Pulmonary artery endothelial cell (primary cell): ENCODE results near the gene LINC00305. TPM values are rescaled to one million over a fixed set of nuclear protein-coding genes. Genes with fewer than 3 reads are reported as not detected.

ENCODE experiments used
- DNase-seq: peaks from one replicate; pipeline ENCODE4 v3.0.0-alpha.2; 2011; ENCODE audit warnings: low read depth, low spot score
- total RNA-seq: library from RNA; depleted of rRNA; stranded (reverse); fragments of >200 nt; gene quantifications from 2 replicates; pipeline ENCODE4 v1.2.3, GENCODE V29; 2014

Gene LINC00305
- total RNA-seq, 1 donor from 2014 or later = not detected

DNA sequence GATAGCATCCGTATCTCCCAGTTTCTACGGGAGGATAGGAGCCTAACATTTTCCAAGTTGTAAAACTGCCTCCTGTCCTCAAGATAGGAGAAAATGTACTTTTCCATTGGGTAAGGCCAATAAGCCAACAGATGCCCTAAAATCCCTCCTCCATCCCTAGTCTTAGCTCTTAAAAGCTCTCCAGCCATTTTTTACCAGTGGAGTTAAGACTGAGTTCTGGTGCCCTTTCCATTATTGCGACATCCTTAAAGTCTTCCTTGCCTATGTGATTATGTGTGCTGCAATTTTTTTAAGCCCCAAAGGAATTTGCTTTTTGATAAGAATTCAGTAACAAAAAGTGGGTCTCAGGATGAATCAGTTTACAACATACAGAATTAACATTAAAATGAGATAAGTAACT, 33.0 kb downstream of the LINC00305 start:
- no peak for DNase-seq

DNA sequence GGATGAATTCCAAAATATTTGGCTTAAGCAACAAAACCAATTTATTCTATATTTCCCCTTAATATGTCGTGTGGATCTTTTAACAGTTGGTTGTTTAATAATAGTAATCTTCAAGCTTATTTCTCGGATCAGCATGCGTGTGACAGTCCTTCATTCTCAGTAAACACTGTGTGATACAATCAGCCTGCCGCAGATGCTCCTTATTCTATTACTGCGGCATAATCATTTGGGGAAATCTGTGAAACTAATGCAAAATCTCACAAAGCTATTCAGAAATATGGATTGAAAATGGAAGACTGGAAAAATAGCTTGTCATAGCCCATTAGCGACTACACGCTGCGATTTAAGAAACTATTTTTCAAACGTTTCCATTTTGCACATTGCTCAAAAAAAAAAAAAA, 36.9 kb downstream of the LINC00305 start:
- no peak for DNase-seq

DNA sequence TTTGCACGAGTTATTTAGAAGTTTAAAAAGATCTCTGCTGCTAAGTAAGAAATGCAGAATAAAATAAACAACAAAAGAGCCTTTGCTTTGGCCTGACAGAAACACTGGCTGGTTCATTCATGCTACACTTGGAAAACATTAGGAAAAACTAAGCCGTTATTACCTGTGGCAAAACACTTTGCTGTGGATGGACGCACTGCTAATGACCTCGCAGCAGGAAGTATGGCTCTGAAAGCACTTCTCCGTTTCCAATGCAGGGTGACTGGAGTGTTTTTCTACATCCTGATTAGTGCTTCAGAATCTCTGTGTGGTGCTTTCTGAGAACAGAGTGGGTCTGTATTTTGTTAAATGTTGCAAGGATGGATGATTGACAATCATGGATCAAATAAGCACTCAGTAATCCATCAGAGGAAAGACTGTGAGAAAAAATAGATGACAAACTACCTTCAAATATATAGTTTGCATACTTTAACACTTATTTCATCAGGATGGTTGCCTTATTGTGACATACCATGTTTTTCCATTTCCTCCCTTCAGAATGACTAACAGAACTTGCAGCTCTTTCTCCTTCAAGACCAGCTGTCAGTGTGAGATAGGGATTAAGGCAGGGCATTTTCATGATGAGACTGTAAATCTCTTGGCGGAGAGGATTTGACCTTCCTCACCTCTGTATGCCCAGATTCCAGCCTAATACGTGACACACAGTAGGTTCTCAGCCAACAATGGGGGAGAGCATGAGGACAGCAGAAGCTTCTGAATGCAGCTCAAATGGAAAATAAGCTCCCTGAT, 38.0 kb downstream of the LINC00305 start:
- no peak for DNase-seq

DNA sequence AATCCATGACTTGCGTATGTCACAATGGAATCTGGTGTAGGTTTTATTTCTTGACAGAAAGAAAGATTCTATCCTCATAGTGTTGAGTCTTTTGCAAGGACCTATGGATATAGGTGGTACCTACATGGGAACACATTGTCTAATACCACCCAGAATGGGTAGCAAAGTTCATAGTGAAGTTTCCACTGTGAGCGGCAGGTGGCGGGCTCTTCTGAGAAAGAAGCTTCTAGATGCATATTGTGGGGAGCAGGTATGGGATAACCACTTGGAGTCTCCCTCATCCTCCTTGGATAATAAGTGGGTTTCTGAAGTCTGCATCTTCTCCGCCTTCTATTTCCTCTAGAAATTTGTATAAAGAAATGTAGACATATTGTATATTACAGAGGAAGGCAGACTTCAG, 44.9 kb downstream of the LINC00305 start:
- no peak for DNase-seq

DNA sequence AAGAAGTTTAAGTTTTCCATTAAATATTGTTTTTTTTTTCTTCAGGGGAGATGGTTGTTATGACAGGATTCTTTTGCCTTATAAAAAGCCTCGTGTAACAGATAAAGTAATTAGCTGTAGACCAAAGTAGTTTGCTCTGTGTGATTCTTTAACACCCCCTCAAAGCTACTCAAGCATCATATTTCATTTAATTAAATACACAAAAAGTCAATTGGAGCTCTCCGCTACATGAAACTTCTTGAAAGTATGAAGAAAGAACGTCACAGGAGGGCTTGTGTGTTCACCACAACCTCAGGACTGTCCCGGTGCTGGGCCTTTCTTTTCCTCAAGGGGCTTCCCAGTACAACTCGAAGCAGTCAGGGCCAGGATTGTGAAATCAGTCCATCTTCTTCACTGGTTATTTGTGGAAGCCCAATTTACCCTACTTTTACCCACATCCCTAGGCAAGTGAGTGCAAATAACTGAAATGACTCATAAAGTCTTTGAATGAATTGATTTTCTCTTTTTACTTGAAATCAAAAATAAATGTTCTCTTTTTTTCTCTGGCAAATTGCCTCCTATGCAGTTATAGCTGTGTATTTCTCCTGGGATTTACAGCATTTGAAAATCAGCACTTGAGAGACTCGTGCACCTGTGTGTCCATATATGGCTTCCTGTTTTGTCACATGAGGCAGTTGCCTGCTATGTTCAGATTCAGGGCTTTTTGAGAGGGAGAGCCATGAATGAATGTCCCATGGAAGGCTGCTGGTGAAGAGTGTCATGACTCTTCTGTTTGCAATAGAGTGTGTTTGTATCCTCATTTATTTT, 48.6 kb downstream of the LINC00305 start:
- no peak for DNase-seq

DNA sequence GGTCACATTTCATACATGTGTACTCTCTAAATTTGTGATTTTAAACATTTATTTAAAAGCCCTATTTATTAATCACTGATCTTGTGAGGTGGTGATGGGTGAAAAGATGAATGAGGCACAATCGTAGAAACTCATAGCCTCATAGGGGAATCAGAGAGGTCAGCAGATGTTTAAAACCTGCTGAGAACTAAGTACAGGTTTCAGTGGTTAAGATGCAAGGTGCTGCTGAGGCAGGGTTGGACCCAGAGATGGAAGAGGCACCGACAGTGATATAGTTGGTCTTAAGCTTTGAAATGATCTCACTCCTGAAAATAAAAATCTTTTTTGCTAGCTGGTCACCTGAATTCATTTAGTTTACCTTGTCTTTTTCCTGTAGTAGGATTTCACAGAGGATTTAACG, 49.6 kb downstream of the LINC00305 start:
- no peak for DNase-seq

DNA sequence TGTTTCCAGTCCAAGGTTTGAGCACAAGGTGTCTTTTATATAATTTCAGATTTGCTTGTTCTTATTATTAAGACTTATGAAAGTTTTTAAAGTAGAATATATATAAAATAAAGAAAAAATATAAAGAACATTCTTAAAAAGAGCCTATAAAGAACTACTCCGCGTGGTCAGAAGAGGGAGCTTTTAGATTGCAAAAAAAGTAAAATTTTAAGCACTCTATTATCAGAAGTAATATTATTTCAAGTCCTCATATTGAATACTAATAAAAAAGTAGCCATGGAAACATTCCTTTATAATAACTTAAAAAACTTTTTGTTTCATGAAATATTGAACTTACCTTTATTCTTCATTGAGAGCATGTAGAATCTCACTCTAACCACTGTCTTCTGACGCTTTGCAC, 51.4 kb downstream of the LINC00305 start:
- no peak for DNase-seq

DNA sequence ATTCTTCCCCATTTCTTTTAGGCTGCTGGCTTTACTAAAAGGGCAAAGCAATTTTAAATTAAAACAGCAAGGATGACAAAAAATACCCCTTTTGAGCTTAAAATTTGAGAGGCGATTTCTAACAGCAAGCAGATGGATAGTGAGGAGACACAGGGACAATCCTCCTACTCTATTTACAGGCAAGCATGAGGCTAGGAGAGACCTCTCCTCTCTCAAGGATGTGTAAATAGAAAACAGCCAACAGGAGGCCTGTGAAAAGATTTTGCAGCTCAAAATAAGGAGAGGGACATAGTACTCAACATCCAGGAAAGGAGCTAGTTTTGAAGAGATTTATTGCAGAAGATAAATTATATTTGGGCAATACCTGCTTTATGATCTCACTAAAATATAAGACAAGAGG, 53.8 kb downstream of the LINC00305 start:
- DNase-seq = no peak

DNA sequence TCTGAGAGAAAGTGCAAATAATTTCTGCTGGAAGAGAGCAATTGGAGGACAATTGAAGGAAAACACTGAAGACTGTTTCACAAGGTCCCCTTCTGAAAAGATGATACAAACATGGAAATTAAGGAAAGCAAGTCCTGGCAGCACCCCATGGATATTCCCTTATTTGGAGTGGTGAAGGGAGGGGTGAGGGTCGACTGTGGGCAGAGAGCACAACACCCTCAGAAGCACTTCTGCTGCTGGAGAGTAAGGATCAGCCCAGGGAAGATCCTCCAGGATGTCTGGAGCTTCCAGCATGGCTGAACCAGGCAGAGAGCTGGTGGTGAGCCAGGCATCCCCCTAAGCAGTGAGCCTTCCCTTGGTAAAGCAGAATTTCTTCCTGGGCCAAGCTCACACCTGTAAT, 54.7 kb downstream of the LINC00305 start:
- DNase-seq = no peak

DNA sequence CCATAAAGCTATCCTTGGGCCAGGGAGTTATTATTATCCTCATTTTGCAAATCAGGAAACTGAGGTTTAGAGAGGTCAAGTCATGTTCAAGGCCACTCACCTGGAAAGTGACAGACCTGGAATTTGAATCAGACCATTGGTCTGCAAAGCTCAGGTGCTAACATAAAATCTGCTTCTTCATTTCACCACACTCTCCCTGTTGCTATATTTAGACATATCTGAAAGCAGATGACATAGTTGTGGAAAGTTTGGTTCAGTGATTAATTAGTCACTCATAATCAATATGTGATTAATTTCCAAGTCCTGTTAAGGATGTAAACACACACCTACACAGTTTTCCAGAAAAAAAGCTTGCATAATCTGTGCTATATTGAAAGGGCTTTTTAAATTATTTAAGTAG, 57.4 kb downstream of the LINC00305 start:
- DNase-seq = no peak

DNA sequence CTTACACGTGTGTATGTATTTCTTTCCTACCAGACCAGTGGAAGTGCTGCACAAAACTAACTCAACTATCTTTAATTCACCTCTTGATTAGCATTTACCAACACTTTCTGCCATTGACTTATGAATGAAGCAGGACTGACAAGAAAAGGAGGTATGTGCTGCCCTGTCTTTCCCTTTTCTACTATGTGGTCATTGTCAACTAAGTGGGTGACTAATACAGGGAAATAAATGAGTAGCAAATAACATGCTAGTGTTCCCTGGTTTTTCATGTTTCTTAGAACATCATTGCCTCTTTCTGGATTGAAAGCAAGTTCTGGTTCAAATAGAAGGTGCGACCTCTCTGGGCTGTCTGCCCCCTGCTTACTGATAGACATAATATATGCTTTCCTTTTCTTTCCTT, 58.0 kb downstream of the LINC00305 start:
- DNase-seq = no peak

DNA sequence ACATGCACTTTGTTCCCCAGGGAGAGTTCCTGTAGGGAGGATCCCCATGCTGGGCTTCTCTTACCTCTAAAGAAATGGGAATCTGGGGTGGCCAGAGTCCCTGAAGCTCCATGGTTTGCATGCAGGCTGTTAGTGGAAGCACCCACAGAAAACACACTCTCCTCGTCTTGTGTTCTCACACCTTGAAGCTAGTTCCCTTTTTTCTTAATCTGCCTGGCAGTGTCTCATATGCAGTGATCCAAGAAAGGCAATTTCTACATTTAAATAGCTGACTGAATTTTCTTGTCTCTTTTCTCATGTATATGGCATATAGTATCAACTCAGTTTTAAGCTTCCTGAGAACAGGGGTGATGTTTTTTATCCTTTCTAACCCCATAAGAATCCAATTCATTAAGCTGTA, 65.0 kb downstream of the LINC00305 start:
- no peak for DNase-seq

DNA sequence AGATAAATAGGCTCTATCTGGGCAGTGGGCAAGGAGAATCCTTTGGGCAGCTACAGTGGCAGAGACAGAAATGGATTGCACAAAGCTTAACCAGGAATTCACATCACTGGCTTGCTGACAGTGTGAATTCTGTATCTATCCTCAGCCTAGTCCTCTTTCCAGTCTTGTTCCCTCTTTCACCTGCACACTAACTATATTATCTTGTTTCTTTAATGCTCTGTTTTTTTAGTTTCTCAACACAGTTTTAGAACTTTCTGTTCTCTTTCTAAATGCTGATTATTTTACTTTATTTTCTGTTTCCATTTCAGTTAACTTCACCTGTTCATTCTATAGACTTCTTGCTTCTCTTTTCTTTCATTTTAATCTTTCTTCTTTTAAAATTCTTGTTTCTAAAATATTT, 66.4 kb downstream of the LINC00305 start:
- DNase-seq = no peak

DNA sequence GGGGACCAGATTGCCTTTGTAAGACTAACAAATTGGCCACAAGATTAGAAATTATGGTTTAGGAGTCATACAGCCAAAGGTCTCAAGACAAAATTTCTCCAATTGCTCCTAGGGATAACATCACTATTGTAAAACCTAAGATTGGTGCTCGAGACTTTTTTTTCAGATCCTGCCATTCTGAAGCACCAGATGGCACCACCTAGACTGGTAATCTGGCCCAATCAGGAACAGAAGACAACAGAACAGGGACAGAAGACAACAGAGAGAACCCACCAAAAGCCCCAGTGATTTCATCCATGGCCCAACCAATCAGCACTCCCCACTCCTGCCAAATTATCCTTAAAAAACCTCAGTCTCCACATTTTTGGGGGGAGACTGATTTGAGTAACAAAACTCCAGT, 66.8 kb downstream of the LINC00305 start:
- DNase-seq = no peak

DNA sequence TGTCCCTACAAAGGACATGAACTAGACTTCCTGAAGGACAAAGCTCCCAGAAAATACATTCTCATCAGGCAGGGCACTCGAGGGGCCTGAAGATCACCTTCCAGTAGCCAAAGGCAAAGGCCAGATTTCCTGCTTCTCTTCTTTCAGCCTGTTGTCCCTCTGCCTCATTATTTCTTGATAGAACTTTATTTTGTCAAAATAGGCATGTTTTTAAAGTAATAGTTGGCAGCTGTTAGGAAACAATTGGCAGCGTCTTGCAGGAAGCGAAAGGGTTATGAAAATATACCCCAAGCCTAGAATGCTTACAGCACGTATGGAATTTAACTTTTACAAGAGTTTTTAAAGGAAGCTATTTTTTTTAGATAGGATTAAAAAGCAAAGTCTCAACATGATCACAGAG, 74.9 kb downstream of the LINC00305 start:
- DNase-seq = no peak

DNA sequence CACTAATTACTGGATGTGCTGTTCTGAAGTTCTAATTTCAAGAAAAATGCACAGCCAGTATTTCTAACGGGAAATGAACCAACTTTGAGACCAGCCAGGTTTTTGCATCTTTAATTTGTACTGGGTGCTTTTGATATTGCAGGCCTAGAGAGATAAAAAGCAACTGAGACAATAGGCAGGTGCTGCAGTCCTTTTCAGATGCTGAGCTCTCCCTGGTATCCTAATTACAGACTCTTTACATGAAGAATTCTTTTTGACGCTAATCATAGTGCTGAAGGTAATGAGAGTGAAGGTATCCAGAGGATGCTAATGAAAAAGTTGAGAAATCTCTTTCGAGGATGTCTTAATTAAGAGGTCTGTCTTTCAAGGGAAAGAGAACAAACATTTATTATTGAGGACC, 93.9 kb downstream of the LINC00305 start:
- no peak for DNase-seq

DNA sequence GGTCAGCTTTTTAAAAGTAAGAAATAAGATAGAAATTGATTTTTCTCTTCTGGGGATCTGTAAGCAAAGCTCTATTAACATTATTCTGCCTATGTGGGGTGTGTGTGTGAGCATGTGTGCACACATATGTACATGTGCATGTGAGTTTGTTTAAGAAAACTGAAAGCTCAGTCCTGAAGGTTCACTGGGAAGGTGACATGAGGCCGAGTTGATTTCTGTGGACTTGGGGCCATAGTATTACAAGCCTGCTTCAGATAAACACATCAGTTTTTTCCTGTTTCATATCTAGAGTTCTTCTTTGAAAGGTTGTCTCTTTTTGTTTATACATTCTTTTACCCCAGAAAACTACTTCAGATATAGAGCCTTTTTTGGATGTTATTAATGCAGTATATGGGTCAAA, 95.6 kb downstream of the LINC00305 start:
- DNase-seq = no peak

DNA sequence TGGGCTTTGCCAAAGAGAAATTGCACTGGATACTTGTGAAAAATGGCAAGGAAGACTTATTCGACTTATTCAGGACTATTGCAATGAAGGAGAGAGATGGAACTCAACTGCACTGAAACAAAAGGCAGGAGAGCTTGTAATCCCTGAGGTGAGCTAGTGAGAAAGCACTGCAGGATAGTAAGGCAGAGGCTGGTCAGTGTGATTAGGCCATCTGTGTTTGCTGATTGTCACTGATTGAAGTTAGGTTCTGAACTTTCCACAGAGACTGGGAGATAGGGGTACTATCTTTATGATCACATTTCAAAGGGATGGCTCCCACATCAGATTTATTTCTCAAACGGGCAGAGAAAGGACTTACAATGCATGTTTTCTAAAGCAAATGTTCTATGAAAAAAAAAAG, 96.1 kb downstream of the LINC00305 start:
- no peak for DNase-seq

DNA sequence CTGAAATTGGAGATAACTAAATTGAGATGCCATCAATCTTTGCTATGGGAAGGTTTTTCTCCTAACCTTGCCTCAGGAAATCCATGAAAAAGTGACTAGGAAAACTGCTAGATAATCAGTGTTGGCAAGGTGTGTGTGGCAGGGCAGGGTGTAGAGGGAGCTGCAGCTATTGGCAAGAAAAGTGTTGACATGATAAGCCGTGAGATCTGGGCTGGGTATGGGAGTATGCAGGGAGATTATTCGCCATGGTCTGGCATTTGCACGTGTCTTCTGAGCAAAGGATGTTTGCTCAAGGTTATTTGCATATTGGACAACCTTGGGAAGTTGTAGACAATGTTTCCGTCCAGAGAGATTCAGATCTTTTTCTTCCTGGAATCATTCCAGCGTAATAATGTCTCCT, 104.3 kb downstream of the LINC00305 start:
- no peak for DNase-seq

DNA sequence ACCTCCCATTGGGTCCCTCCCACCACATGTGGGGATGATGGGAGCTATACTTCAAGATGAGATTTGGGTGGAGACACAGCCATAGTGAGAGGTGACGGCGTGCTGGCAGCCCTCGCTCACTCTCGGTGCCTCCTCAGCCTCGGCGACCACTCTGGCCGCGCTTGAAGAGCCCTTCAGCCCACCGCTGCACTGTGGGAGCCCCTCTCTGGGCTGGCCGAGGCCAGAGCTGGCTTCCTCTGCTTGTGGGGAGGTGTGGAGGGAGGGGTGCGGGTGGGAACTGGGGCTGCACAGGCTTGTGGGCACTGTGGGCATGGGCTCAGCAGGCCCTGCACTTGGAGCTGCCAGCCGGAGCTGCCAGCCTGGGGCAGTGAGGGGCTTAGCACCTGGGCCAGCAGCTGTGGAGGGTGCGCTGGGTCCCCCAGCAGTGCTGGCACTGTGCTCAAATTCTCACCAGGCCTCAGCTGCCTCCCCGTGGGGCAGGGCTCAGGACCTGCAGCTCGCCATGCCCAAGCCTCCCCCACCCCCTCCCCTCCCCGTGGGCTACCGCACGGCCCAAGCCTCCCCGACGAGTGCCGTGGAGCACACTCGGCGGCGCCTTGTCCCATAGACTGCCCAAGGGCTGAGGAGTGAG, 106.0 kb downstream of the LINC00305 start:
- no peak for DNase-seq

DNA sequence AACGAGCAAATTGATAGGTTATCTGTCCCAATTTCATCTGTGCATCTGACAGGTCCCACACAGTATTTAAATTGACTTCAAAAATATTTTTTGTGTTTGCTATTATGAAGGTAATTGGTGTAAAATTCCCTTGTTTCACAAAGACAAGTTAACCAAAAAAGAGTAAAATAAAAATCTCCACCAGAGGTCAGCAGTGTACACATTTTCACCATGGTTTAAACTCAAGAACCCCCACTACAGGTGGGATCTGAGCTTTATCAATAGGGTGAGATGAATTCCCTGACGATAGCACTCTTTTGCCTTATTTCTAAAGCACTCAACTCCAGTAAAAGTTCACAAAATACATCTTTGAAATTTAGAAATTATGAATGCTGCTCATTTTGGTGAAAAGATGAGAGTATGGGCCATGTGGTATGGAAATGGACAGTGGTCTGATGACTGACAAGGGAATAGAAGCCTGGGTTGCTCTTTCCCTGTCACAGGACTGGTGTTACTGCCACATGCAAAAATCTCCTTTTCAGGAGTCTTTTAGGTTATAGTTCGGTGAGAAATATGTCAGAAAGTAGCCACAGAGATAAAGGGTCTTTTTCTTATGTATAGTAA, 111.0 kb downstream of the LINC00305 start:
- DNase-seq = no peak

DNA sequence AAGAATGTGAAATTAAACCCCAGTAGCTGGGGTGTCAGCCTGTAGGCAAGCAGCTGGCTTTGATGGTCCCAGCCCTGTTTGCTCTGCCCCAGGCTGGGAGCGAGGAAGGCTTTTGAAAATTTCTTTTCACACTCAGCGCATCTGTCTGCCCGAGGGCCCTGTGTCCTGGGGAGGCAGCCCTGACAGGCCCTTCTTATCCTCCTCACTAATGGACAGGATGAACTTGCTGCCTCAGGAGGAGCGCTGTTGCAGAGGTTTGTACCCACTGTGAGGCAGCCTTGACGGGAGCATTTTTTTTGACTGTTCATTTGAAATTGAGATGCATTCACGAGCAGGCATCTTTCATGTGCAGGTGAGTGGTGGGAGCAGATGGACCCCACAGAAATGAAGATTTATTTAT, 116.6 kb downstream of the LINC00305 start:
- no peak for DNase-seq
